ENCODE measurements around the gene KIFC3. TPM values are rescaled to one million over a fixed set of nuclear protein-coding genes. Genes with fewer than 3 reads are reported as not detected.

KIFC3 gene
- total and polyA plus RNA-seq, 2 of the 13 experiments (the other 11 are each of a cell fraction or from before 2014, with no cell fraction given) = 42.1 to 45.3 TPM

GRCh38 chr16:57781741-57782606, 20.3 kb downstream of the KIFC3 start (continued):
- TF ChIP-seq TERF1 (CRISPR knock-in tag; IDR thresholded peaks at IDR 0.05) (no peak), TOE1 (CRISPR knock-in tag; IDR thresholded peaks at IDR 0.05) (no peak; the same call in 1 of the 2 replicates), PAF1 (CRISPR knock-in tag; IDR thresholded peaks at IDR 0.05) (no peak), TEAD2 (CRISPR knock-in tag; IDR thresholded peaks at IDR 0.05) (no peak), ZNF34 (CRISPR knock-in tag; IDR thresholded peaks at IDR 0.05; ENCODE audit: borderline replicate concordance) (peak; percentile 35; the same call in 1 of the 2 replicates), ZNF605 (CRISPR knock-in tag; IDR thresholded peaks at IDR 0.05) (peak; percentile 78), GABPB1 (CRISPR knock-in tag; IDR thresholded peaks at IDR 0.05) (peak; percentile 61; the same call in 1 of the 2 replicates), ZNF569 (CRISPR knock-in tag; IDR thresholded peaks at IDR 0.05; ENCODE audit: borderline replicate concordance) (no peak), ZFP37 (CRISPR knock-in tag; IDR thresholded peaks at IDR 0.05; ENCODE audit: borderline replicate concordance) (no peak; the same call in 1 of the 2 replicates), SMARCC2 (IDR thresholded peaks at IDR 0.05) (no peak), HIVEP1 (CRISPR knock-in tag; IDR thresholded peaks at IDR 0.05) (no peak), ZNF737 (CRISPR knock-in tag; IDR thresholded peaks at IDR 0.05; ENCODE audit: borderline replicate concordance) (no peak), ATF6 (CRISPR knock-in tag; conservative IDR thresholded peaks at IDR 0.05) (no peak), THAP8 (CRISPR knock-in tag; IDR thresholded peaks at IDR 0.05; ENCODE audit: borderline replicate concordance) (0 out of 2 replicates have a peak, but pooled peaks have one; percentile 47), ZNF430 (CRISPR knock-in tag; IDR thresholded peaks at IDR 0.05) (peak; percentile 71; the same call in 1 of the 2 replicates), HMG20A (CRISPR knock-in tag; IDR thresholded peaks at IDR 0.05; ENCODE audit: borderline replicate concordance) (peak; percentile 43; the same call in 1 of the 2 replicates), MLX (CRISPR knock-in tag; IDR thresholded peaks at IDR 0.05) (peak; percentile 68; the same call in 1 of the 2 replicates), ZFX (CRISPR knock-in tag; IDR thresholded peaks at IDR 0.05; ENCODE audit: low read depth) (no peak; the same call in 1 of the 2 replicates), ZBTB42 (CRISPR knock-in tag; IDR thresholded peaks at IDR 0.05) (0 out of 2 replicates have a peak, but pooled peaks have one; percentile 71), SRSF4 (IDR thresholded peaks at IDR 0.05; ENCODE audit: low read depth, low read length, poor library complexity, severe bottlenecking) (no peak), ZFP90 (CRISPR knock-in tag; IDR thresholded peaks at IDR 0.05; ENCODE audit: borderline replicate concordance) (no peak; the same call in 1 of the 2 replicates), MTA1 (CRISPR knock-in tag; IDR thresholded peaks at IDR 0.05; ENCODE audit: borderline replicate concordance) (peak; percentile 89), ZNF460 (CRISPR knock-in tag; IDR thresholded peaks at IDR 0.05; ENCODE audit: borderline replicate concordance) (no peak; the same call in 1 of the 2 replicates)

Data from HepG2 (cell line).